Vagina (tissue), 2 donors: ENCODE results near the gene ZRANB1. TPM values are rescaled to one million over a fixed set of nuclear protein-coding genes. Genes with fewer than 3 reads are reported as not detected.

ENCODE experiments used
- DNase-seq, 2 donors: peaks; one replicate each; pipeline ENCODE4 v3.0.0-alpha.2; 2017; ENCODE audit errors: extremely low spot score in 2 of 2
- H3K27ac ChIP-seq: fragments of 200-600 bp; sonication (generic); one replicate; pipeline ENCODE4 v1.5.1; 2019
- H3K27me3 ChIP-seq: fragments of 200-600 bp; sonication (generic); one replicate; pipeline ENCODE4 v1.5.1; 2019
- H3K36me3 ChIP-seq, 2 donors: fragments of 200-600 bp; sonication (generic); one replicate each; pipeline ENCODE4 v1.5.1; 2017 to 2019
- H3K4me1 ChIP-seq: fragments of 200-600 bp; sonication (generic); one replicate; pipeline ENCODE4 v1.5.1; 2019
- H3K4me3 ChIP-seq, 2 donors: fragments of 200-600 bp; sonication (generic); 1 replicate in 1 of 2; 2 replicates in 1 of 2; pipeline ENCODE4 v1.5.1; 2016 to 2019
- H3K9me3 ChIP-seq: fragments of 200-600 bp; sonication (generic); one replicate; pipeline ENCODE4 v1.5.1; 2019
- POLR2A ChIP-seq, 2 donors: fragments of 450-650 bp; IDR thresholded peaks; one replicate each; pipeline ENCODE4 v1.6.1; 2017; ENCODE audit warnings: antibody characterized with exemption in 2 of 2, mild to moderate bottlenecking in 2 of 2, moderate library complexity in 2 of 2
- POLR2AphosphoS5 ChIP-seq, 2 donors: sonication (generic); formaldehyde crosslinking; IDR thresholded peaks; one replicate each; pipeline ENCODE4 v1.9.0; 2017; ENCODE audit warnings: antibody characterized with exemption in 2 of 2, mild to moderate bottlenecking in 2 of 2, low read depth in 1 of 2; ENCODE audit not compliant: insufficient read depth in 1 of 2
- intact Hi-C: fragments of 100-400 bp; cut with DNase I; formaldehyde crosslinking; loops from one replicate; pipeline ENCODE4 v1.15.1; 2023
- total RNA-seq: library from RNA; depleted of rRNA; stranded (reverse); fragments of >200 nt; gene quantifications from one replicate; pipeline ENCODE4 v1.2.3, GENCODE V29; 2016
- TF ChIP-seq, protein P1 (sequence below), 3 experiments: fragments of 450-650 bp in 2 of 3; fragments of 200-600 bp in 1 of 3; sonication (generic) in 1 of 3; IDR thresholded peaks; one replicate each; pipeline ENCODE4 v1.5.1; 2017 to 2019; ENCODE audit warnings: antibody characterized with exemption in 3 of 3, mild to moderate bottlenecking in 2 of 3, moderate library complexity in 2 of 3

The ZRANB1 gene
- total RNA-seq, 1 donor from 2014 or later: 23.8 TPM

DNA sequence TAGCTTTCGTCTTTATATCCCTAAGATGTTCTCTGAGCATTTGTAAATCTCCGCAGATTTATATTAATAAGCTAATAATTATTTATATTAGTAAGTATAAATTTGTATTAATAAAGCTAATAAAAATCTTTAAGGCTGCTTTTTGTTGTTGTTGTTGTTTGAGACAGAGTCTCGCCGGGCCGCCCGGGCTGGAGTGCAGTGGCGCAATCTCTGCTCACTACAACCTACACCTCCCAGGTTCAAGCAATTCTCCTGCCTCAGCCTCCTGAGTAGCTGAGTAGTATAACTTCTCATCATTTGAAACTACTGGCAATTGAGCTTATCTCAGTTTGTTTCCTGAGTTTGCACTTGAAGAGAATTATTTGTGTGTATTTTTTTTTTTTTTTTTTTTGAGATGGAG lies 5.1 kb upstream of the ZRANB1 start:
- Histone ChIP-seq H3K4me3 (no peak overlapping the region), H3K27ac (no peak overlapping the region), H3K36me3 (no peaks in the 10 kb centered on the region), H3K9me3 (no peaks in the 10 kb centered on the region), H3K4me1 (peaks cover 38% of the 10 kb centered on the region), H3K27me3 (no peaks in the 10 kb centered on the region)
- TF ChIP-seq, protein P1, sequence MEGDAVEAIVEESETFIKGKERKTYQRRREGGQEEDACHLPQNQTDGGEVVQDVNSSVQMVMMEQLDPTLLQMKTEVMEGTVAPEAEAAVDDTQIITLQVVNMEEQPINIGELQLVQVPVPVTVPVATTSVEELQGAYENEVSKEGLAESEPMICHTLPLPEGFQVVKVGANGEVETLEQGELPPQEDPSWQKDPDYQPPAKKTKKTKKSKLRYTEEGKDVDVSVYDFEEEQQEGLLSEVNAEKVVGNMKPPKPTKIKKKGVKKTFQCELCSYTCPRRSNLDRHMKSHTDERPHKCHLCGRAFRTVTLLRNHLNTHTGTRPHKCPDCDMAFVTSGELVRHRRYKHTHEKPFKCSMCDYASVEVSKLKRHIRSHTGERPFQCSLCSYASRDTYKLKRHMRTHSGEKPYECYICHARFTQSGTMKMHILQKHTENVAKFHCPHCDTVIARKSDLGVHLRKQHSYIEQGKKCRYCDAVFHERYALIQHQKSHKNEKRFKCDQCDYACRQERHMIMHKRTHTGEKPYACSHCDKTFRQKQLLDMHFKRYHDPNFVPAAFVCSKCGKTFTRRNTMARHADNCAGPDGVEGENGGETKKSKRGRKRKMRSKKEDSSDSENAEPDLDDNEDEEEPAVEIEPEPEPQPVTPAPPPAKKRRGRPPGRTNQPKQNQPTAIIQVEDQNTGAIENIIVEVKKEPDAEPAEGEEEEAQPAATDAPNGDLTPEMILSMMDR (IDR thresholded peaks at IDR 0.05): no peak
- TF ChIP-seq POLR2A (IDR thresholded peaks at IDR 0.05) (no peak), POLR2AphosphoS5 (IDR thresholded peaks at IDR 0.05; ENCODE audit: insufficient read depth in 1 of 2, low read depth in 1 of 2) (no peak)
- intact Hi-C loops: no loop called here
- DNase-seq: no peak

DNA sequence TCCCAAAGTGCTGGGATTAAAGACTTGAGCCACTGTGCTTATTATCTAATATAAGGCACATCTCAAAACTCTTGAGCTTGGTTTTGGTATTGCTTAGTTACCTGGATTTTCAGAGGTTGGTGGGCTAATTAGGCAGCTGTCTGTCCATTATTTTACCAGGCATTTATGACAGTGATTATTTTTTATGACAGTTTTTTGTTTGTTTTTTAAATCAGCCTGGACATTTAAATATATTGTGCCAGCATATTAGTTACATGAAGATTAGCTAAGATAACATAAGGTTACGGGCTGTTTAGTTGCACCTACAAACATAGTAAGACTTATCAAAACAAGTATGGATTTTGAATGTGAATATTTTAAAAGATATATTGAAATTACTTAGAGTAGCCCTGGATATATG lies 2.6 kb upstream of the ZRANB1 start:
- Histone ChIP-seq H3K4me1 (peaks cover 58% of the 10 kb centered on the region), H3K4me3 (no peak overlapping the region), H3K9me3 (no peaks in the 10 kb centered on the region), H3K27me3 (no peaks in the 10 kb centered on the region), H3K27ac (no peak overlapping the region), H3K36me3 (no peaks in the 10 kb centered on the region)
- no peak for TF ChIP-seq POLR2AphosphoS5 (IDR thresholded peaks at IDR 0.05; ENCODE audit: insufficient read depth in 1 of 2, low read depth in 1 of 2)
- no peak for TF ChIP-seq POLR2A (IDR thresholded peaks at IDR 0.05)
- TF ChIP-seq, protein P1 (IDR thresholded peaks at IDR 0.05): no peak
- DNase-seq: no peak
- intact Hi-C loops: no loop called here

DNA sequence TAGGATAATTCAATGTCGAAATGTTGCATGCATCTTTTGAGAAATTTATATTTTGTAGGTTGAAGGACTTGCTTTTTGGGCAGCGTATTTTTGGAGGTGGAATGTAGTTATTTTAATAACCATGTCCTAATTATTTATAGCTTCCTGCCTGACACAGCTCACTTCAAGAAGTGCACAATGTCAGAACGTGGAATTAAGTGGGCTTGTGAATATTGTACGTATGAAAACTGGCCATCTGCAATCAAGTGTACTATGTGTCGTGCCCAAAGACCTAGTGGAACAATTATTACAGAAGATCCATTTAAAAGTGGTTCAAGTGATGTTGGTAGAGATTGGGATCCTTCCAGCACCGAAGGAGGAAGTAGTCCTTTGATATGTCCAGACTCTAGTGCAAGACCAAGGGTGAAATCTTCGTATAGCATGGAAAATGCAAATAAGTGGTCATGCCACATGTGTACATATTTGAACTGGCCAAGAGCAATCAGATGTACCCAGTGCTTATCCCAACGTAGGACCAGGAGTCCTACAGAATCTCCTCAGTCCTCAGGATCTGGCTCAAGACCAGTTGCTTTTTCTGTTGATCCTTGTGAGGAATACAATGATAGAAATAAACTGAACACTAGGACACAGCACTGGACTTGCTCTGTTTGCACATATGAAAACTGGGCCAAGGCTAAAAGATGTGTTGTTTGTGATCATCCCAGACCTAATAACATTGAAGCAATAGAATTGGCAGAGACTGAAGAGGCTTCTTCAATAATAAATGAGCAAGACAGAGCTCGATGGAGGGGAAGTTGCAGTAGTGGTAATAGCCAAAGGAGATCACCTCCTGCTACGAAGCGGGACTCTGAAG lies 620 bp downstream of the ZRANB1 start:
- H3K4me1 ChIP-seq: peaks cover 79% of the 10 kb centered on the region
- intact Hi-C loops: no loop called here
- H3K4me3 ChIP-seq: no peak overlapping the region
- H3K9me3 ChIP-seq: no peaks in the 10 kb centered on the region
- peak overlapping the region; percentile 76 for H3K27ac ChIP-seq
- TF ChIP-seq, protein P1 (IDR thresholded peaks at IDR 0.05): no peak
- TF ChIP-seq POLR2A (IDR thresholded peaks at IDR 0.05) (no peak), POLR2AphosphoS5 (IDR thresholded peaks at IDR 0.05; ENCODE audit: insufficient read depth in 1 of 2, low read depth in 1 of 2) (no peak)
- no peak for DNase-seq
- H3K36me3 ChIP-seq: no peaks in the 10 kb centered on the region
- H3K27me3 ChIP-seq: no peaks in the 10 kb centered on the region

DNA sequence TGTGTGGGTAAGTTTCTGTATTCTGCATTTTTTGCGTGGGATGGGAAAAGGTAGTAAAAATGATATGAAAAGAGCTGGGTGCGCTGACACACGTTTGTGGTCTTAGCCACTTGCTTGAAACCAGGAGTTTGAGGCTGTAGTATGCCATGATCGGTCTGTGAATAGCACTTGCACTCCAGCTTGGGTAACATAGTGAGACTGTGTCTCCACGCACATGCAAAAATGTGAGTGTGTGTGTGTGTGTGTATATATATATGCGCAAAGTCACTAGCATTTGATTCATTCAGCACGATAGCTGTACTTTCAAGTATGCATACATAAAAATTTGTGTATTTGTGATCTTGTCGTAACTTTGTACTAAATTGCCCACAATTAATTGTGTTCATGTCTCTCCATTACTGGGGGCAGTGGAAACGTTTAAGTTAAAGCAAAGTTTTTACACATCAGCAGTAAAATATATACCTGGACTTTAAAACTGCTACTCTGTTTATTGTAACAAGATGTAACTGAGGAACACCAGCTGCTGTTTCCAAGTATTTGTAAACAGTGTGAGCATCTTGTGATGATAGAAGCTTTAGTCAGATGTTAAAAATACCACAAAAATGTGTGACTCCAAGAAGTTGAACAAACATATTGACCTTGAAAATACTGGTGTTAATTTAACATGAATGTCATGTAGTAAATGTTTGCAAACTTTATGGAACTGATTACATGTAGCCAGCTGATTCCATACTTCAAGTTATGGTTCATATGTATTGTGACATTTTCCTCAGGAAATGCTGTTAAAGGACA lies 1.6 kb downstream of the ZRANB1 start:
- Histone ChIP-seq H3K4me3 (no peak overlapping the region), H3K27me3 (no peaks in the 10 kb centered on the region), H3K4me1 (peaks cover 79% of the 10 kb centered on the region), H3K27ac (peak overlapping the region; percentile 76), H3K9me3 (no peaks in the 10 kb centered on the region), H3K36me3 (no peaks in the 10 kb centered on the region)
- no peak for TF ChIP-seq POLR2A (IDR thresholded peaks at IDR 0.05)
- TF ChIP-seq, protein P1 (IDR thresholded peaks at IDR 0.05): no peak
- TF ChIP-seq POLR2AphosphoS5 (IDR thresholded peaks at IDR 0.05; ENCODE audit: insufficient read depth in 1 of 2, low read depth in 1 of 2): no peak
- no peak for DNase-seq
- intact Hi-C loops: no loop called here
